HG02884 (cell line): ENCODE data around the gene TMEM72.
"Not testable (repeated sequence)": the region's sequence is repeated elsewhere in the genome, so short reads cannot be mapped to it uniquely, and the experiment has no call there.

ENCODE experiments used
- ATAC-seq: cut with Tn5 transposase; IDR thresholded peaks from one replicate; pipeline ENCODE4 v1.9.1; 2021; ENCODE audit warnings: mild to moderate bottlenecking, moderate library complexity; ENCODE audit not compliant: unreplicated experiment

Gene TMEM72

DNA sequence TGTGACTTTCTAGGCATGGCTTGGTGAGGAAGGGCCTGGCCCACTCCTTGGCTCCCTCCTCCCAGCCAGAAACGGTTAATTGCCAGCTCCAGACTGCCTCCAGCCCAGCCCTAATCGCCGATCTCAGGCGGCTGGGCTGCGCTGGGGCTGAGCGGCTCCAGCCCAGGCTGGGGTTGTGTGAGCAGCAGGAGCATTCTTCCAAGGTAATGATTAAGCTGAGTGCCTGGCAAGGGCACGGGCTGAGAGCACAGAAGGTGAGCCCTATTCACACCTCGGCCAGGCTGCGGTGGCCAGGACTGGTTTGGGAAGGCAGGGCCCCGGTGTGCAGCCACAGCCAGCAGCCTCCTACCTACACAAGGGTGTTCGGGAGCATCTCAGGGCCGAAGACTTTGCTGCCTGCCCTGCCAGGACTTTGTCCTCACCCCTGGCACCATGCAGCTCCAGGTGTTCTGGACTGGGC, at the start of gene TMEM72:
Gene TMEM72, plus strand, starts transcription at position 257 of the 460 bp plus-strand sequence. Its CDS starts 176 bp downstream, at position 433.
- ATAC-seq: no peak

DNA sequence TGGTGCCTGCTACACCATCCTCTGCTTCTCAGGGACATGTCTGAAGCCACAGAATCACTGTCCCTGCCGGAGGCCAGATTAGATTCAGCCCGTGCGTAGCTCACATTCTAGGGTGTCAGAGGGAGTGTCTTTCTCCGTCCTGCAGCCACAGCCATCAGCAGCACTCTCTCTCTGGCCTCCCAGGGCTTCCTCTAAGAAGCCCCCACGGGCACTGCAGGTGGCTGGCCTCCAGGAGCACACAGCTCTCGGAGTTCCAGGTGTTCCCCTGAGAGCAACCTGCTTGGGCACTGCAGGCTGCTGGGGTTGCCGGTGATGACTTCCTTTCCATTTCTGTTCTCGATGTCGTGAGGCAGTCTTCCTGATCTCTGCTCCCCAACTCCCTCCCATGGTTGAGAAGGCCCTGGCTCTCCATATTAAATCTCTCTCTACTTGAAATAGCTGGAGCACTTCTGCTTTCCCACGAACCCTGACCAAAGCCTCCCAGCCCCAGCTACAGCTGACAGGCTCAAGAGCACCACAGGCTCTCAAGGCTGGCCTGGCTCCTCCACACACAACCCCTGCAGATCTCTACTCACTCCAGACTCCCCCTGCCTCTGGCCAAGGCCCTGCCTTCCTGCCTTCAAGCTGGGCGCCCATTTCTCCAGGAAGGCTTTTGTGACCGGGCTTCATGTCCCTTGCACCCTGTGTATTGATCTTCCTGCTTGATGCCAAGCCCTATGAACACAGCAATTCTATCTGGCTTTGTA, 49.0 kb upstream of the TMEM72 start:
- no peak for ATAC-seq

DNA sequence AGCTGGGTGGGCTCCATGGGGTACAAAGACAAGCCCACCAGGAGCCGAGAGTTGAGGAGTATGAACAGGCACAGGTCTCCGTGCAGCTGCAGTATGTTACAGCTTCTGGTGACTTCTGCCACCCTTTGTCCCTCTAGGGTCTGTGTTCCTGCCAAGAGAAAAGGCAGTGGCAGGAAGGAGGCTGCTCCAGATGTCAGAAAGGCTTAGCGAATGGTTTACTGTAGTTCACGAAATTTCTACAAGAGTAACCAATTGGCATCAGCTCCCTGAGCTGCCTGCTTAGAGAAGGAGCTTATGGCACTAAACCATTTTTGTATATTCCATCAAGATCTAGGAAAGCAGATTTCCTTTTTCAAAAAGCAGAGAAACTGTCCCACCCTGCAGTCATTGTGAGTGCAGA, 48.2 kb upstream of the TMEM72 start:
- no peak for ATAC-seq

DNA sequence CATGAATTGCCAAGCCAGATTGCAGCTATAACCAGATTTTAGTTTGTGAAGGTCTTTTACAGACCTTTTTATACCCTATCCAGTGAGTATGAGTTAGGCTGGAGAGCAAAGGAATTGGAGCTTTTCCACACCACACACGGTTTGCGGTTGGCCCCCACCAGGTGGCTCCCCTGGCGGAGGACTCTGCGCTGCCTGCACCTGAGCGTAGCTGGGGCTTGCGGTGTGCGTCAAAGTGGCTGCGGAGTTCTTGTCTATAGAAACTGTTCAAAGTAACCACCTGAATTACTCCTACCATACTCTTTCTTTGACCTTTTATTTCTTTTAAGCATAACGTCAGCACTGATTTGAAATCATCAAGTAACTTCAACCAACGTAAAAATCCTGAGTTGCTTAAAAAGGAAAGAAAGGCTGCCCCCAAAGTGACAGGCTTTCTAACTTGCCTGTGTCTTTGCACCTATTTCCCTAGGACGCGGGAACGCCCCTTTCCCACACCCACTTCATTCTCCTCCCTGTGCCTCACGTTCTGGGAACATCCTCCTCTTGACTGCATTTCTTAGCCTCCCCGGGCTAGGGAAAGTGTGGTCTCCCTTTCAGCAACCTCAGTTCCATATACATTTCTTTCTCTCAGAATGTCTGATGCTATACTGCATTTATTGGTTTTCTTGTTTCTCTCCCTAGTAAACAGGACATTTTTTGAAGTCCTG, 47.6 kb upstream of the TMEM72 start:
- ATAC-seq: no peak

DNA sequence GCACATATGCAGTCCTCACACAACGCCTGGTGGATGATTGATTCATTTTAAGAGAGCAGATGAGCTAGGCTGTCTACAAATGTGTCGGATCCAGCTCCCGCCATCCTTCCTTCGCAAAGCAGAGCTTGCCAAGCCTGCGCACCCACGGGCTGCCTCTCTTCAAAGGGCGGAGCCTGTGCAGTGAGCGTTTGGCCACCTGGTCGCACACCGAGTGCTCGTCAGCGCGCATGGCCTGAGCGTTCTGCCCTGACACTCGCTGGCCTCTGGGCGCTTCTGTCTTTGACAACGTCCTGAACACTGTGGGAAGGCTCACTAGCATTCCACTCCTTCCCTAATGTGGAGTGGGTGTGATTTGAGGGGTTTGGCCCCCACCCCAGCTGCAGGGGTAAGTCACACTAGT, 47.1 kb upstream of the TMEM72 start:
- no peak for ATAC-seq

DNA sequence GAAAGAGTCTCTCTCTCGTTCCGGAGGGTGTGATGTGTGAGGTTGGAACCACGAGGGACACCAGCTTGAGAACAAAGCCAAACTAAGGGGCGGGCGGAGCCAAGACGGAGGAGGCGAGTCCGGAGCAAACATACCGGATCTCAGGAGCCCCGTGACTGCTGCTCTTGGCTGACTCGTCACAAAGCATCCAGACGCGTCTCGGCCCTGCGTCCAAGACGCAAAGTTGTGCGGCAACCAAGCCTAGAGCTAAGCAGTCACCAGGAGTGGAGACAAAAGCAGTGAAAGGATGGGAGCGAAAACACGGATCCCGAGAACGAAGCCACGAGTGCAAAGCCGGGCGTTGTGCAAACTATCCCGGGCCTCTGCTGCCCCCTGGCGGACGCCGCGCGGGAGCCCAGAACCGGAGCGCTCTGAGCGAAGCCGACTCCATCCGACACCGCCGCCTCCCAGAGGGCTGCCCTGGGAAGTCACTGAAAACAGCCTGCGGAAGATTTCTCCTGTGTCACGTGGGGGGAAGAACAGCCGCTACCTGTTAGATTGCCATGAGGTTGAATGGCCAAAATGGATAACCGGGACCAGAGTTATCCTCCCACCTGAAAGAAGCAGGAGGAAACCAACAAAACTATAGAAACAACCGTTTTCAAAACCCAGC, 46.4 kb upstream of the TMEM72 start:
- ATAC-seq: peak; percentile 86

DNA sequence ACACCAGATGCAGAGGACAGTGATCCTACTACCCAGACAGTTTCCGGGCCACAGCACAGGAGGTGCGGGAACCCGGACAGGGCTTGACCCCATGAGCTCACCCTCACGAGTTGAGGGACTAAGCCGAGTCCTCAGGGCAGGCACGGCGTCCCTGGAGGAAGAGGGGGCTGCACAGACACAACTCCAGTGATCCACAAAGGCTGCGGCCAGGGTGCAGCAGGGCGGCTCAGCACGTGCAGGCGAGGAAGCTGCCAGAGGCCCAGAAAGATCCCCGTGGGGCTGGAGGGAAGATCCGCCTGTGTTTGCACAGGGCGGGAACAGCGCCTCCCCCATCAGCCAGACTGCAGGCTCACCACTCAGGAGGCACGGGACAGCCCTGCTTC, 45.9 kb upstream of the TMEM72 start:
- no peak for ATAC-seq

DNA sequence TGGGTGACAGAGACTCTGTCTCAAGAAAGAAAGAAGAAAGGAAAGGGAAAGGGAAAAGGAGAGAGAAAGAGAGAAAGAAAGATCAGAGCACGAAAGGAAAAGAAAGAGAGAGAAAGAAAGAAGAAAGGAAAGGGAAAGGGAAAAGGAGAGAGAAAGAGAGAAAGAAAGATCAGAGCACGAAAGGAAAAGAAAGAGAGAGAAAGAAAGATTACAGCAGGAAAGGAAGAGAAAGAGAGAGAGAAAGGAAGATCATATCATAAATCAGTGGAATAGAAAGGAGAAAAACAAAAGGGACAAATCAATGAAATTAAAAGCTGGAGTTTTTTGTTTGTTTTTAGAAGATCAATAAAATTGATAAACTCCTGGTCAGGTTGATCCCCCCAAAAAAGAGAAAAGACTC, 44.8 kb upstream of the TMEM72 start:
- not testable (repeated sequence) for ATAC-seq

DNA sequence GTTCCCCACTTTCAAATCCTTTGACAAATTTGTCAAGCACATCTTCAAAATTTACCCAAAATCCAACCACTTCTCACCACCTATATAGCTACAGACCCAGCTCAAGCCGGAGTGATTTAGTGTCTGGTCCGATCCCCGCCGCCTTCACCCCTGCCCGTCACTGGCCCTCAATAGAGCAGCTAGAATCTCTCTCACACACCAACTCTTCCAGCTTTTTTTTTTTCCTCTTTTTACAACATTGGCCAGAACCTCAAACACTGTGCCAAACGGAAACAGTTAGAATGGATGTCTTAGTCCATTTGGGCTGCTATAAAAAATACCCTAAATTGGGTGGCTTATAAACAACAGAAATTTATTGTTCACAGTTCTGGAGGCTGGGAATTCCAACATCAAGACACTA, 41.1 kb upstream of the TMEM72 start:
- ATAC-seq: no peak

DNA sequence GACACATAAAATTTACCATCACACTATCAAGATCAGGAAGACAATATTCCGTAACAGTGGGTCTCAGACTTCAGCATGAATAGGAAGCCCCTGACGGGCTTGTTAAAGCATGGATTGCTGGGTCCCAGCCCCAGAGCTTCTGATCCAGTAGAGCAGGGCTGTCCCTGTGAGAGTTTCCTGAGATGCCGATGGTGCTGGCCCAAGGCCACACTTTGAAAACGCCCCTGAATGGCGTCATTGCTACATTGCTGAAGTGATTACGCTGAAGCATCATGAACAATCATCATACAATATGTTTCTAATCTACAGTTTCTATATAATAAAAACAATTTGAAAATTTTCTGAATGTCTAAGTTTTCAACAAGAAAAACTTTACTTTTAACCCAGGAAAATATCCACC, 38.0 kb upstream of the TMEM72 start:
- ATAC-seq: no peak

DNA sequence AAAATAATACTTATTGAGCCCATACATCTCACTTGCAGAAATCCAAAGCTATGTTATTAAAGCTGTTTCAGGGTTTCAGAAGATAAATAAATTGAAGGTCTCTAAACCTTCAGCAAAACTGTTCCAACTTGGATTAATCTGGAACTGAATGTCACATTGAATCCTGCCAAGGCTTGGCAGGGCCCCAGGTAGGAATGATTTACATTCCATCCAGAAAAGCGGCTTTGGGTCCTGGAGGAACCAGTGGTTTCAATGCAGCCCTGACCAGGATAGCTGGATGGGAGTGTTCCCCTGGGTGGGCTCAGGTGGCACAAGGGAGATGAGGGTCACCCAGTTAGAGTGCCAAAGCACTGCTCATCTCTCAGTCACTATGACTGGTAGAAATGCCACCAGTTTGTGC, 37.0 kb upstream of the TMEM72 start:
- ATAC-seq: no peak

DNA sequence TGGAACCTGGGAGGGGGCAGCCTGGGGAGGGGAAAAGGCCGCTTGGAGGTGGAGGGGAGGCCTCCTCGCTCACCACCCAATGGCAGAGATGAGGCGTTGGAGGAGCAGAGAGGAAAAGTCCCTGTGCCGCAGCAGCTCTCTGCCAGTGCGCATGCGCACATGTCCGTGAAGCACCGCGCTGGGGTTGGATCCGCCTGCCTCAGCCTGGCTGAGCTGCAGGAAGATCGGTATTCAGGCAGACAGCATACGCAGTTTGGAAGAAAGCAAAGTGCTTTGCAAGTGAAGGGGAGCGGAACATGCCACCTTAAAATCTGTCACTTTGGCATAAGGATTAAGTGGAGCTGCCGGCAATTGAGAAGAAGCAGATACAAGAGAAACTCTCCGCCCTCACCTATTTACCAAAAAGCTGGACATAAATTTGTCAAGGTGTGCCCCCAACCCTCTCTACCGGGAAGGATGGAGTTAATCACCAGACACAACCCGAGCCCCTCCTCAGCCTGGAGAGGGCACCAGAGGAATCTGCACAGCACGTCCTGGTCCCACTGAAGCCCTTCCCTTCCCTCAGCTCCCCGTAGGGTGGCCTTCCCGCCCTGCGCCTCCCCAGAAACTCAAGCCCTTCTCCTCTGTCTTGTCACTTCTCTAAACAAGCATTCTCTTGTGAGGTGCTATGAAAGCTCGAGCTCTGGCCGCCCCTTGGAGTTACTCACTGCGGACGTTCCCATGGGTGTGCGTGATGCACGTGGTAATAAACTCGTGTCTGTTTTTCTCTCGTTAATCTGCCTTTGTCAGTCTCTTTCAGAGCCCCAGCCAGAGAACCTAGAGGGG, 32.2 kb upstream of the TMEM72 start:
- peak; percentile 89 for ATAC-seq

DNA sequence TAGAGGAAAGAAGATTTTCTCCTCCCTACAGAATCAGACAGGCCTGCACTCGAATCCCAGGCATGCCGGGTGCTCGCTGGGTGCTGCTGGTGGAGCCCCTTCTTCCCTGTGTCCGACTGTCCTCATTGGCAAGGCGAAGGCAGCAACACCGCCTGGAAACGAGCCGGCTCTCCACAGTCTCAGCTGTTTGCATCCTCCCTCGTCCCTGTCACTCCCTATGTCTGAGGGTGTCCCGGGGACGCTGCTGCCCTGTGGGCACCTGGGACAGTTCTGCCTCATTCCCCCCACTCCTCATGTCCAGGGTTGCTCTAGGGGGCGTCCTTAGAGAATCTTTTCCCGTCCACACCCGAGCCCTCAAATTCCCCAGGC, 31.6 kb upstream of the TMEM72 start:
- no peak for ATAC-seq

DNA sequence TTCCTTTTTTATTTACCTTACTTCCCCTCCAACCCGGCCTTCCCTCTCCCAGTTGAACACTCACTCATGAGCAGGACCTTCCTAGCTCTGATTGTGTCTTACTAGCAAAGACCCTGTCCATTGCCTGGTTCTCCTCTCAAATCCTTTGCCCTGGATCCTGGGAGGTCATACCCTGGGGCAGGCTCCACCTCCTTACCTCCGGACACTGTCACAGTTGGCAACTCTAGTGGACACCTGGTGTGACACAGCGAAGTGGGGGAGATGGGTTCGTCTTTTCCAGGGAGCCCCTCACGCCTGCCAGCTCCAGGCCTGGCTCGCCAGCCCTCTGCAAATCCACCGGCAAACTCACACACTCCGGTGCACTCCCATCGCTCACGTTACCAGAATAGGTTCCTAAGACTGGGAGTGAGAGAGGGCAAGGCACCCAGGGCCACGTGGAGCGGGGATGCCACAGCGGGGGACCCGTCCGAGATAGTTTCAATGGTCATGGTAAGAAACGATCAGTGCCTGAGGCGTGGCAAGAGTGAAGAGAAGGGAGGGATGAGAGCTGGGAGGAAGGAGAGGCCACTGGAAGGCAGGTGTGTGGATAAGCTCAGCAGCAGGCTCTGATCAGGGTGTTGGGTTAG, 30.9 kb upstream of the TMEM72 start:
- ATAC-seq: no peak

DNA sequence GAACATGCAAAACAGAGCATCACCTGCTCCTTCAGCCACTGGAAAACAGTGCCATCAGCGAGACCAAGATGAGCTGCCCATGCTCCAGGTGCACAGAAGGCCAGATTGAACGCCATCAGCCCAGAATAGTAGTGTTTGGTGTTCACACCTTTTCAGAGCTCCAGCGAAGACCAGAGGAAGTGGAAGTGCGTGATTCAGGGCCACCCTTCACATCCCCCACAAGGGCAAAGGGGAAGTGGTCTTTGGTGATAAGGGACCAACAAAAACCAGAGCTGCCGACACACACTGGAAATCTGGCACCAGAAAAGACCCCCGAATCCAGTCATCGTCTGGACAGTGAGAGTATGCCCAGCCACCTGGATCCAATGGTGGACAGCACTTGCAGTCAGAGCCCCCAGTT, 29.5 kb upstream of the TMEM72 start:
- no peak for ATAC-seq

DNA sequence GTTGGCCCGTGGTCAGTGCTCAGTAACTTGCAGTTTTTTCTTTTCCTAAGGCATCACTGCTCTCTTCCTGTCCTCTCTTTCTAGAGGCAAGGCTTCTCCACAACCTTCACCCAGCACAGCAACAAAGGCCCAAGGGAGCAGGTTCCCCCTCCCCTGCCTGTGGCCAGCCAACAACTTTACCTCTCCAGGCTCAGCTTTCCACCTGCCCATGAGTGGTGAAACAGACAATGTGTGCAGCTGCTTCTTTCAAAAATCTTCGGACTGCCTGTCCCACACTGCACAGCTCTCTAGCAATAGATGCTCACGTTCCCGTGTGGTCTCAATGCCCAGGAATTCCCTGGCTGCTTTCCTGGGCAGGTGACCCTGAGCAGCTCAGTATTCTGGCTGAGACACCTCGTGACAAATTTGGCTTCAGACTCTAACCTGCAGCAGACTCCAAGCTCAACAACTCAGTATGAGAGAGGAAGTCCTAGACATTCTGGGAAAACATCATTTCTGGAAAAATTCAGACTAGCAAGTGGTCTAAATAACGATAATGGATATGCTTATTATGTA, 28.9 kb upstream of the TMEM72 start:
- no peak for ATAC-seq

DNA sequence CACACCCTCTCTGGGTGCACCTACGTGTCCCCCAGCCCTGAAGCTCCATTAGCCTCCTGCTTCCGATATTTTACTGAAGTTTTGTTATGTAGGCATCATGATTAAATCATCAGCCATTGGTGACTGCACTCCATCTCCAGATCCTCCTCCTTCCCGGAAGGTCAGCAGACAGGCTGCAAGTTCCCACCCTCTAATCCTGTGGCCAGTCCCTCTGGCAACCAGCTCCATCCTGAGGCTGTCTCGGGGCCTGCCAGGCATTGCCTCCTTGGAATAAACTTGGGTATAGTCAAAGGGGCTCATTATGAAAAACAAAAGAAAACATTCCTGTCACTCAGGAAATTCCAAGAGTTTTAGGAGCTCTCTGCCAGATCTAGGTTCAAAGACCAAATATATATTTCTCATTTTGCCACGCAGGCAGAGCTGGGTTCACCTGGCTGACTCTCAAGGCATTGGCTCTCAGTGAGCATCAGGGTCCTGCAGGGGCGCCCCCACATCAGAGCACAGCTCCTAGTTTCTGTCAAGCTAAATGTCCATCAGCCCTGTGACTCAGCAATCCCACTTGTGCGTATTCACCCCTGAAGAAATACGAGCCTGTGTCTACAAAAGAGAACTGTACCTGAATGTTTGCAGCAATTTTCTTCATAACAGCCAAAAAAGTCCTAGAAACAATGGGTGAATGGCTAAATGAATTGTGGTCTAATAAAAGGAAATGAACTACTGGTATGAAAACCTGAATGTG, 27.4 kb upstream of the TMEM72 start:
- no peak for ATAC-seq

DNA sequence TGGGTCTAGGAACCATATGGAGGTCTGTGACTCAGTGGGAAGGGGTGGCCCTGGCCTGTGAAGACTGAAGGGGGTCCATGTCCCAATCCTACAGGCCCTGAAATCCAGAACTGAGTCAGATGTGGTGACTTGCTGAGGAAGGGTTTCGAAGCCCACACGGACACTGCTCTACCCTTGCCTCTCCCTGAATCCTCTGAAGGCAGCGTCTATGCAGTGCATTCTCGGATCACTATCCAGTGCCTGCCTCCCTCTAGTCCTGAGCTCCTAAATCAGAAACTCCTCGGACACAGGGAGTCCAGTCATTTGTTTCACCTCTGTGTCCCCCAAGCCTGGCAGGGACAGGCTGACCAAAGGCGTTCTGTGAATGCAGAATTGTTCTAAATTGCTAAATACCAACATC, 25.4 kb upstream of the TMEM72 start:
- ATAC-seq: no peak

DNA sequence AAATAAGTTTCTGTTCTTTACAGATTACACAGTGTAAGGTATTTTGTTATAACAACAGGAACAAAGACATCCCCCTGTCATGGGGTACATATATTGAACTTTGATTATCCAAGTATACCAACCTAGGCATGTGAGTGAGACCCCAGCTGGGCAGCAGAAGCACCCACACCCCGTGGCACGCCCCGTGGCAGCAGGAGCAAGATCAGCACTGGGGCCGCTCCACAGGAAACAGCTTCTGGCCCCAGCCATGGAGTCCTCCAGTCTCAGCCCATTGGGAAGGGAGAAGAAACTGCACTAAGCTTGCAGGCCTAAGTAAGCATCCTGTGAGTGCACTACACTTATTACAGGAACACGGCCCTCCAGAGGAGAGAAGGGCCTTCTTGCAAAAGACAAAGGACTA, 24.2 kb upstream of the TMEM72 start:
- no peak for ATAC-seq

DNA sequence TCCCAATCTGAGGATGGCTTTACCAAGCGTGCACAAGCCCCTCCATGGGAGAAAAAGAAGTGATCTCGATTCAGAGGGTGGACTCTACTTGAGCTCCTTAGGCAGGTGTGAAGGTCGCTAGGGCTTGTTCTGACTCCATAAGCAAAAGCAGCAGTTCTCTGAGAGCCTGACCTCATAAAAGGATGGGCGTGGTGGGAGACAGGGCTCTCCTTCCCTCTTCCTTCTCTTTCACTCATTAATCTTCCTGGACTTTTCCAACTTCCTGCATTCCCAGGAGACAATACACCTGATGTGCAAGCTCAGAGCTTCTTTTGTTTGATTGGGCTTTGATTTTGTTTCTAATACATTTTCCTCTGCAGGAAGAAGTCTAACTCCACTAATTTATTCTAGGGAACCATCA, 22.3 kb upstream of the TMEM72 start:
- ATAC-seq: no peak
